ENCODE results near the gene DCLRE1B. TPM values are rescaled to one million over a fixed set of nuclear protein-coding genes. Genes with fewer than 3 reads are reported as not detected.

DCLRE1B gene
- total RNA-seq, 1 experiment from 2014 or later: 9.4 TPM

DNA sequence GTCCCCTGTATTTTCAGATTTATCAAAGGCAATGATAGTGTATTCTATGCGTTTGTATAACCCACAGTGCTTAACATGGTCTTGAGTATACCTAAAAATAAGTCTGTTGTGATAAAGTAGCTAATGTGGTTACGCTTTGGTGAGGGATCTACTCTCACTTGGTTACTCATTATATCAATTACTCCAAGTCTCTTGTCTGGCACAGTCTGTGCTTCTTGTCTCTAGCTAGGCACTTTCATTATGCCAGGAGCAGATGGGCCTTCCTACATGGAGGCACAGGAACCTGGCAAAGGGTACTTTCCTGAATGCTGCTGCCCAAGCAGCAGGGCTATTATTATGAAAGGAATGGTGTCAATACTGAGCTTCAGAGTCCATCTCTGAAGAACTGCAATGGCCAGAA, 29.4 kb upstream of the DCLRE1B start (continued):
- TF ChIP-seq, protein P1, sequence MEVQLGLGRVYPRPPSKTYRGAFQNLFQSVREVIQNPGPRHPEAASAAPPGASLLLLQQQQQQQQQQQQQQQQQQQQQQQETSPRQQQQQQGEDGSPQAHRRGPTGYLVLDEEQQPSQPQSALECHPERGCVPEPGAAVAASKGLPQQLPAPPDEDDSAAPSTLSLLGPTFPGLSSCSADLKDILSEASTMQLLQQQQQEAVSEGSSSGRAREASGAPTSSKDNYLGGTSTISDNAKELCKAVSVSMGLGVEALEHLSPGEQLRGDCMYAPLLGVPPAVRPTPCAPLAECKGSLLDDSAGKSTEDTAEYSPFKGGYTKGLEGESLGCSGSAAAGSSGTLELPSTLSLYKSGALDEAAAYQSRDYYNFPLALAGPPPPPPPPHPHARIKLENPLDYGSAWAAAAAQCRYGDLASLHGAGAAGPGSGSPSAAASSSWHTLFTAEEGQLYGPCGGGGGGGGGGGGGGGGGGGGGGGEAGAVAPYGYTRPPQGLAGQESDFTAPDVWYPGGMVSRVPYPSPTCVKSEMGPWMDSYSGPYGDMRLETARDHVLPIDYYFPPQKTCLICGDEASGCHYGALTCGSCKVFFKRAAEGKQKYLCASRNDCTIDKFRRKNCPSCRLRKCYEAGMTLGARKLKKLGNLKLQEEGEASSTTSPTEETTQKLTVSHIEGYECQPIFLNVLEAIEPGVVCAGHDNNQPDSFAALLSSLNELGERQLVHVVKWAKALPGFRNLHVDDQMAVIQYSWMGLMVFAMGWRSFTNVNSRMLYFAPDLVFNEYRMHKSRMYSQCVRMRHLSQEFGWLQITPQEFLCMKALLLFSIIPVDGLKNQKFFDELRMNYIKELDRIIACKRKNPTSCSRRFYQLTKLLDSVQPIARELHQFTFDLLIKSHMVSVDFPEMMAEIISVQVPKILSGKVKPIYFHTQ (CRISPR knock-in tag; IDR thresholded peaks at IDR 0.05): no peak
- TF ChIP-seq RORB (CRISPR knock-in tag; IDR thresholded peaks at IDR 0.05) (no peak), GABPB1 (CRISPR knock-in tag; IDR thresholded peaks at IDR 0.05) (no peak), ZNF219 (CRISPR knock-in tag; IDR thresholded peaks at IDR 0.05; ENCODE audit: borderline replicate concordance) (no peak)

DNA sequence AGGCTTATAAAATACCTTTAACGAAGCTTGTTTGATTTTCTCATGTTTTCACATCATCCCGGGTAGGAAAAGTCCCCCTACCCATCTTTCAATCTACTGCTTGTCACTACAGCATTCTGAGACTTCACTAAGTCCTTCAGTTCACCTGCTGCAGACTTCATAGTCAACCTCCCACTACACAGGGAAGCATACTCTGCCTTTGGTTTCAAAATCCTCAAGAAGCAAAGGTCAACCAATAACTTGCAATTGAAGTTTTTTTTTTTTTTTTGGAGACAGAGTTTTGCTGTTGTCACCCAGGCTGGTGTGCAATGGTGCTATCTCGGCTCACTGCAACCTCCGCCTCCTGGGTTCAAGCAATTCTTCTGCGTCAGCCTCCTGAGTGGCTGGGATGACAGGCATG, 28.9 kb upstream of the DCLRE1B start:
- Mint-ChIP-seq H3K4me3 (no peak overlapping the region), H3K27me3 (ENCODE audit: low read depth) (no peaks in the 10 kb centered on the region), H3K4me1 (peaks cover 10% of the 10 kb centered on the region), H3K36me3 (no peaks in the 10 kb centered on the region), H3K27ac (no peak overlapping the region), H3K9me3 (no peaks in the 10 kb centered on the region)
- no peak for TF ChIP-seq ATF1 (CRISPR knock-in tag; IDR thresholded peaks at IDR 0.05)
- TF ChIP-seq, protein P2, sequence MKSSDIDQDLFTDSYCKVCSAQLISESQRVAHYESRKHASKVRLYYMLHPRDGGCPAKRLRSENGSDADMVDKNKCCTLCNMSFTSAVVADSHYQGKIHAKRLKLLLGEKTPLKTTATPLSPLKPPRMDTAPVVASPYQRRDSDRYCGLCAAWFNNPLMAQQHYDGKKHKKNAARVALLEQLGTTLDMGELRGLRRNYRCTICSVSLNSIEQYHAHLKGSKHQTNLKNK (CRISPR knock-in tag; IDR thresholded peaks at IDR 0.05): no peak
- no peak for TF ChIP-seq ESRRA (CRISPR knock-in tag; IDR thresholded peaks at IDR 0.05; ENCODE audit: borderline replicate concordance)
- TF ChIP-seq SP1 (CRISPR knock-in tag; conservative IDR thresholded peaks at IDR 0.05): no peak
- TF ChIP-seq ZNF219 (CRISPR knock-in tag; IDR thresholded peaks at IDR 0.05; ENCODE audit: borderline replicate concordance): no peak
- TF ChIP-seq RORB (CRISPR knock-in tag; IDR thresholded peaks at IDR 0.05): no peak
- TF ChIP-seq, protein P3, sequence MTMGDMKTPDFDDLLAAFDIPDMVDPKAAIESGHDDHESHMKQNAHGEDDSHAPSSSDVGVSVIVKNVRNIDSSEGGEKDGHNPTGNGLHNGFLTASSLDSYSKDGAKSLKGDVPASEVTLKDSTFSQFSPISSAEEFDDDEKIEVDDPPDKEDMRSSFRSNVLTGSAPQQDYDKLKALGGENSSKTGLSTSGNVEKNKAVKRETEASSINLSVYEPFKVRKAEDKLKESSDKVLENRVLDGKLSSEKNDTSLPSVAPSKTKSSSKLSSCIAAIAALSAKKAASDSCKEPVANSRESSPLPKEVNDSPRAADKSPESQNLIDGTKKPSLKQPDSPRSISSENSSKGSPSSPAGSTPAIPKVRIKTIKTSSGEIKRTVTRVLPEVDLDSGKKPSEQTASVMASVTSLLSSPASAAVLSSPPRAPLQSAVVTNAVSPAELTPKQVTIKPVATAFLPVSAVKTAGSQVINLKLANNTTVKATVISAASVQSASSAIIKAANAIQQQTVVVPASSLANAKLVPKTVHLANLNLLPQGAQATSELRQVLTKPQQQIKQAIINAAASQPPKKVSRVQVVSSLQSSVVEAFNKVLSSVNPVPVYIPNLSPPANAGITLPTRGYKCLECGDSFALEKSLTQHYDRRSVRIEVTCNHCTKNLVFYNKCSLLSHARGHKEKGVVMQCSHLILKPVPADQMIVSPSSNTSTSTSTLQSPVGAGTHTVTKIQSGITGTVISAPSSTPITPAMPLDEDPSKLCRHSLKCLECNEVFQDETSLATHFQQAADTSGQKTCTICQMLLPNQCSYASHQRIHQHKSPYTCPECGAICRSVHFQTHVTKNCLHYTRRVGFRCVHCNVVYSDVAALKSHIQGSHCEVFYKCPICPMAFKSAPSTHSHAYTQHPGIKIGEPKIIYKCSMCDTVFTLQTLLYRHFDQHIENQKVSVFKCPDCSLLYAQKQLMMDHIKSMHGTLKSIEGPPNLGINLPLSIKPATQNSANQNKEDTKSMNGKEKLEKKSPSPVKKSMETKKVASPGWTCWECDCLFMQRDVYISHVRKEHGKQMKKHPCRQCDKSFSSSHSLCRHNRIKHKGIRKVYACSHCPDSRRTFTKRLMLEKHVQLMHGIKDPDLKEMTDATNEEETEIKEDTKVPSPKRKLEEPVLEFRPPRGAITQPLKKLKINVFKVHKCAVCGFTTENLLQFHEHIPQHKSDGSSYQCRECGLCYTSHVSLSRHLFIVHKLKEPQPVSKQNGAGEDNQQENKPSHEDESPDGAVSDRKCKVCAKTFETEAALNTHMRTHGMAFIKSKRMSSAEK (CRISPR knock-in tag; IDR thresholded peaks at IDR 0.05; ENCODE audit: borderline replicate concordance): no peak
- TF ChIP-seq CREB1 (CRISPR knock-in tag; IDR thresholded peaks at IDR 0.05): no peak
- no peak for TF ChIP-seq NR2C2 (CRISPR knock-in tag; IDR thresholded peaks at IDR 0.05)
- no peak for TF ChIP-seq JAZF1 (CRISPR knock-in tag; IDR thresholded peaks at IDR 0.05)
- TF ChIP-seq, protein P4, sequence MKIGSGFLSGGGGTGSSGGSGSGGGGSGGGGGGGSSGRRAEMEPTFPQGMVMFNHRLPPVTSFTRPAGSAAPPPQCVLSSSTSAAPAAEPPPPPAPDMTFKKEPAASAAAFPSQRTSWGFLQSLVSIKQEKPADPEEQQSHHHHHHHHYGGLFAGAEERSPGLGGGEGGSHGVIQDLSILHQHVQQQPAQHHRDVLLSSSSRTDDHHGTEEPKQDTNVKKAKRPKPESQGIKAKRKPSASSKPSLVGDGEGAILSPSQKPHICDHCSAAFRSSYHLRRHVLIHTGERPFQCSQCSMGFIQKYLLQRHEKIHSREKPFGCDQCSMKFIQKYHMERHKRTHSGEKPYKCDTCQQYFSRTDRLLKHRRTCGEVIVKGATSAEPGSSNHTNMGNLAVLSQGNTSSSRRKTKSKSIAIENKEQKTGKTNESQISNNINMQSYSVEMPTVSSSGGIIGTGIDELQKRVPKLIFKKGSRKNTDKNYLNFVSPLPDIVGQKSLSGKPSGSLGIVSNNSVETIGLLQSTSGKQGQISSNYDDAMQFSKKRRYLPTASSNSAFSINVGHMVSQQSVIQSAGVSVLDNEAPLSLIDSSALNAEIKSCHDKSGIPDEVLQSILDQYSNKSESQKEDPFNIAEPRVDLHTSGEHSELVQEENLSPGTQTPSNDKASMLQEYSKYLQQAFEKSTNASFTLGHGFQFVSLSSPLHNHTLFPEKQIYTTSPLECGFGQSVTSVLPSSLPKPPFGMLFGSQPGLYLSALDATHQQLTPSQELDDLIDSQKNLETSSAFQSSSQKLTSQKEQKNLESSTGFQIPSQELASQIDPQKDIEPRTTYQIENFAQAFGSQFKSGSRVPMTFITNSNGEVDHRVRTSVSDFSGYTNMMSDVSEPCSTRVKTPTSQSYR (CRISPR knock-in tag; IDR thresholded peaks at IDR 0.05): no peak
- no peak for TF ChIP-seq KAT7 (CRISPR knock-in tag; IDR thresholded peaks at IDR 0.05; ENCODE audit: borderline replicate concordance)
- TF ChIP-seq GTF2I (CRISPR knock-in tag; conservative IDR thresholded peaks at IDR 0.05): no peak
- TF ChIP-seq, protein P5, sequence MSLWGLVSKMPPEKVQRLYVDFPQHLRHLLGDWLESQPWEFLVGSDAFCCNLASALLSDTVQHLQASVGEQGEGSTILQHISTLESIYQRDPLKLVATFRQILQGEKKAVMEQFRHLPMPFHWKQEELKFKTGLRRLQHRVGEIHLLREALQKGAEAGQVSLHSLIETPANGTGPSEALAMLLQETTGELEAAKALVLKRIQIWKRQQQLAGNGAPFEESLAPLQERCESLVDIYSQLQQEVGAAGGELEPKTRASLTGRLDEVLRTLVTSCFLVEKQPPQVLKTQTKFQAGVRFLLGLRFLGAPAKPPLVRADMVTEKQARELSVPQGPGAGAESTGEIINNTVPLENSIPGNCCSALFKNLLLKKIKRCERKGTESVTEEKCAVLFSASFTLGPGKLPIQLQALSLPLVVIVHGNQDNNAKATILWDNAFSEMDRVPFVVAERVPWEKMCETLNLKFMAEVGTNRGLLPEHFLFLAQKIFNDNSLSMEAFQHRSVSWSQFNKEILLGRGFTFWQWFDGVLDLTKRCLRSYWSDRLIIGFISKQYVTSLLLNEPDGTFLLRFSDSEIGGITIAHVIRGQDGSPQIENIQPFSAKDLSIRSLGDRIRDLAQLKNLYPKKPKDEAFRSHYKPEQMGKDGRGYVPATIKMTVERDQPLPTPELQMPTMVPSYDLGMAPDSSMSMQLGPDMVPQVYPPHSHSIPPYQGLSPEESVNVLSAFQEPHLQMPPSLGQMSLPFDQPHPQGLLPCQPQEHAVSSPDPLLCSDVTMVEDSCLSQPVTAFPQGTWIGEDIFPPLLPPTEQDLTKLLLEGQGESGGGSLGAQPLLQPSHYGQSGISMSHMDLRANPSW (CRISPR knock-in tag; conservative IDR thresholded peaks at IDR 0.05; ENCODE audit: low read depth): no peak
- ChIA-PET CTCF (no interaction called here), POLR2A (no interaction called here)
- no peak for ATAC-seq
- no peak for DNase-seq (ENCODE audit: low spot score)
